Ecto neural progenitor cell (in vitro differentiated cells): ENCODE results near the gene GASK1A.
"Not testable (repeated sequence)": the region's sequence is repeated elsewhere in the genome, so short reads cannot be mapped to it uniquely, and the experiment has no call there.

Source experiments
- DNase-seq: peaks from one replicate; pipeline ENCODE4 v3.0.0-alpha.2; 2018; ENCODE audit warnings: low spot score

Gene GASK1A

GRCh38 chr3:43062040-43062563 is 83.0 kb downstream of the GASK1A start:
- no peak for DNase-seq

- no peak for DNase-seq
Observed at GRCh38 chr3:43062564-43063040, 83.5 kb downstream of the GASK1A start.

- DNase-seq: no peak
Observed at GRCh38 chr3:43063114-43063513, 84.0 kb downstream of the GASK1A start.

GRCh38 chr3:43070670-43071069 is 91.6 kb downstream of the GASK1A start:
- not testable (repeated sequence) for DNase-seq

- DNase-seq: no peak
Observed at GRCh38 chr3:43071313-43071893, 92.3 kb downstream of the GASK1A start.

- no peak for DNase-seq
Observed at GRCh38 chr3:43072361-43072760, 93.2 kb downstream of the GASK1A start.

GRCh38 chr3:43073116-43073835 is 94.2 kb downstream of the GASK1A start:
- DNase-seq: no peak

- no peak for DNase-seq
Observed at GRCh38 chr3:43073836-43074220, 94.7 kb downstream of the GASK1A start.

- no peak for DNase-seq
Observed at GRCh38 chr3:43074482-43074881, 95.4 kb downstream of the GASK1A start.

GRCh38 chr3:43074901-43075689 is 96.0 kb downstream of the GASK1A start:
- DNase-seq: no peak

- no peak for DNase-seq
Observed at GRCh38 chr3:43075904-43076661, 97.0 kb downstream of the GASK1A start.

GRCh38 chr3:43076857-43077256 is 97.7 kb downstream of the GASK1A start:
- DNase-seq: no peak

GRCh38 chr3:43077261-43077660 is 98.2 kb downstream of the GASK1A start:
- no peak for DNase-seq

- no peak for DNase-seq
Observed at GRCh38 chr3:43077707-43078106, 98.6 kb downstream of the GASK1A start.

- no peak for DNase-seq
Observed at GRCh38 chr3:43079536-43080332, 100.6 kb downstream of the GASK1A start.

- no peak for DNase-seq
Observed at GRCh38 chr3:43080726-43081568, 101.8 kb downstream of the GASK1A start.

GRCh38 chr3:43081796-43082195 is 102.7 kb downstream of the GASK1A start:
- DNase-seq: no peak

GRCh38 chr3:43082457-43082856 is 103.3 kb downstream of the GASK1A start:
- DNase-seq: no peak

- DNase-seq: no peak
Observed at GRCh38 chr3:43086460-43087165, 107.5 kb downstream of the GASK1A start.
